Measurements from ENCODE around the gene TXK. TPM values are rescaled to one million over a fixed set of nuclear protein-coding genes. Genes with fewer than 3 reads are reported as not detected.

TXK gene
- total and polyA plus RNA-seq, 2 of the 13 experiments (the other 11 are each of a cell fraction or from before 2014, with no cell fraction given) = not detected

GRCh38 chr4:48114412-48114811 lies 19.6 kb downstream of the TXK start:
- ChIA-PET POLR2A (no interaction called here), CTCF (ENCODE audit: low intra/inter-chr PET ratio, low total read pairs) (no interaction called here)
- in situ Hi-C loops (cut with HindIII; ENCODE audit: extremely low pct_ligation_motif_present, low pct_unique_long_range_greater_than_20kb) = no loop called here
- Histone ChIP-seq H3K27ac (ENCODE audit: extremely low read length, insufficient read depth, low read length) (no peak overlapping the region), H2AFZ (ENCODE audit: low read length) (no peak overlapping the region), H3K9ac (ENCODE audit: insufficient read depth, low read depth, low read length) (no peak overlapping the region), H3K4me3 (replicated peaks in 1 of 3; ENCODE audit: insufficient read depth in 1 of 3, low read depth in 2 of 3, low read length in 3 of 3) (no peak overlapping the region), H4K20me1 (ENCODE audit: insufficient read depth, low read length) (no peaks in the 10 kb centered on the region), H3K4me2 (ENCODE audit: low read depth, low read length) (no peak overlapping the region), H3K27me3 (ENCODE audit: control insufficient read depth in 1 of 2, insufficient read depth in 2 of 2, low read length in 2 of 2) (no peaks in the 10 kb centered on the region), H3K4me1 (ENCODE audit: insufficient read depth, low read length) (no peaks in the 10 kb centered on the region), H3K79me2 (ENCODE audit: insufficient read depth, low read length) (no peaks in the 10 kb centered on the region), H3K9me3 (ENCODE audit: low read length) (no peaks in the 10 kb centered on the region), H3K36me3 (replicated peaks in 1 of 2; ENCODE audit: control insufficient read depth in 1 of 2, insufficient read depth in 2 of 2, low read length in 2 of 2) (no peaks in the 10 kb centered on the region)
- ATAC-seq = no peak
- 50% methylated on average over 6 of the region's 6 CpGs for WGBS (ENCODE audit: low lambda C conversion rate)
- TF ChIP-seq NKX3-1 (CRISPR knock-in tag; IDR thresholded peaks at IDR 0.05) = no peak
- no peak for TF ChIP-seq ZNF335 (CRISPR knock-in tag; IDR thresholded peaks at IDR 0.05)
- no peak for DNase-seq (ENCODE audit: low spot score)
- no peak for FAIRE-seq
- BruUV-seq (replicated peaks) = no TSS peak
- intact Hi-C loops (cut with micrococcal nuclease; ENCODE audit: unreplicated experiment) = no loop called here

- no peaks in the 10 kb centered on the region for H4K20me1 ChIP-seq (ENCODE audit: insufficient read depth, low read length)
- no peak overlapping the region for H3K9ac ChIP-seq (ENCODE audit: insufficient read depth, low read depth, low read length)
- H3K9me3 ChIP-seq (ENCODE audit: low read length) = no peaks in the 10 kb centered on the region
- no peak for FAIRE-seq
- peak overlapping the region; percentile 30; the same call in 1 of the 2 replicates for H3K4me2 ChIP-seq (ENCODE audit: low read depth, low read length)
- no peak overlapping the region for H3K27ac ChIP-seq (ENCODE audit: extremely low read length, insufficient read depth, low read length)
- WGBS (ENCODE audit: low lambda C conversion rate) = 37% methylated on average over 8 of the region's 8 CpGs
- H2AFZ ChIP-seq (ENCODE audit: low read length) = no peak overlapping the region
- BruUV-seq (replicated peaks) = no TSS peak
- CTCF ChIA-PET (ENCODE audit: low intra/inter-chr PET ratio, low total read pairs) = no interaction called here
- DNase-seq (ENCODE audit: low spot score) = no peak
- H3K36me3 ChIP-seq (replicated peaks in 1 of 2; ENCODE audit: control insufficient read depth in 1 of 2, insufficient read depth in 2 of 2, low read length in 2 of 2) = no peaks in the 10 kb centered on the region
- no peak for ATAC-seq
- in situ Hi-C loops (cut with HindIII; ENCODE audit: extremely low pct_ligation_motif_present, low pct_unique_long_range_greater_than_20kb) = no loop called here
- H3K27me3 ChIP-seq (ENCODE audit: control insufficient read depth in 1 of 2, insufficient read depth in 2 of 2, low read length in 2 of 2) = no peaks in the 10 kb centered on the region
- POLR2A ChIA-PET = no interaction called here
- intact Hi-C loops (cut with micrococcal nuclease; ENCODE audit: unreplicated experiment) = no loop called here
- no peaks in the 10 kb centered on the region for H3K4me1 ChIP-seq (ENCODE audit: insufficient read depth, low read length)
- TF ChIP-seq KLF16 (CRISPR knock-in tag; IDR thresholded peaks at IDR 0.05) (no peak), NR3C1 (CRISPR knock-in tag; IDR thresholded peaks at IDR 0.05) (no peak), ERF (CRISPR knock-in tag; IDR thresholded peaks at IDR 0.05) (no peak), ZNF720 (CRISPR knock-in tag; IDR thresholded peaks at IDR 0.05) (no peak)
- no peaks in the 10 kb centered on the region for H3K79me2 ChIP-seq (ENCODE audit: insufficient read depth, low read length)
- H3K4me3 ChIP-seq (replicated peaks in 1 of 3; ENCODE audit: insufficient read depth in 1 of 3, low read depth in 2 of 3, low read length in 3 of 3) = no peak overlapping the region
Measured at GRCh38 chr4:48112017-48112667, 21.9 kb downstream of the TXK start.

All from HepG2 (cell line).